Thoracic aorta (tissue), 2 donors: Measurements from ENCODE around the gene CRYZL1. TPM values are rescaled to one million over a fixed set of nuclear protein-coding genes. Genes with fewer than 3 reads are reported as not detected.

Experiments used
- ATAC-seq: fragments of 150-250 bp; one replicate; pipeline ENCODE4 v1.8.0; 2017; ENCODE audit warnings: low read depth; ENCODE audit not compliant: insufficient number of reproducible peaks, low FRiP score
- DNase-seq: peaks from one replicate; pipeline ENCODE4 v3.0.0-alpha.2; 2020; ENCODE audit warnings: low spot score
- H3K27ac ChIP-seq, 2 donors: fragments of 200-600 bp; sonication (generic); 1 replicate in 1 of 2; 2 replicates in 1 of 2; pipeline ENCODE4 v1.5.1; 2016; ENCODE audit warnings: mild to moderate bottlenecking in 2 of 2, moderate library complexity in 2 of 2
- H3K27me3 ChIP-seq: fragments of 200-600 bp; sonication (generic); replicated peaks from 2 replicates; pipeline ENCODE4 v1.6.0; 2016; ENCODE audit warnings: mild to moderate bottlenecking; ENCODE audit not compliant: insufficient read depth
- H3K36me3 ChIP-seq: fragments of 200-600 bp; sonication (generic); one replicate; pipeline ENCODE4 v1.5.1; 2016
- H3K4me1 ChIP-seq, 2 donors: fragments of 200-600 bp; sonication (generic); 1 replicate in 1 of 2; 2 replicates in 1 of 2; pipeline versions ENCODE4 v1.5.1 to v1.6.0; 2016; ENCODE audit warnings: low read depth in 2 of 2, mild to moderate bottlenecking in 1 of 2; ENCODE audit not compliant: control insufficient read depth in 1 of 2
- H3K4me3 ChIP-seq: fragments of 200-600 bp; sonication (generic); 2 replicates; pipeline ENCODE4 v1.5.1; 2016; ENCODE audit warnings: mild to moderate bottlenecking
- H3K9me3 ChIP-seq: fragments of 200-600 bp; sonication (generic); 2 replicates; pipeline ENCODE4 v1.5.1; 2016
- total RNA-seq, 2 donors: library from RNA; depleted of rRNA; stranded (reverse); fragments of >200 nt; gene quantifications; one replicate each; pipeline versions ENCODE4 v1.1.0 to v1.2.3, GENCODE V29; 2016
- TF ChIP-seq, protein P1 (sequence below): fragments of 200-600 bp; sonication (generic); IDR thresholded peaks from one replicate; pipeline ENCODE4 v1.5.1; 2019; ENCODE audit warnings: antibody characterized with exemption

Gene CRYZL1
- total RNA-seq, 2 donors from 2014 or later = 26.8 to 61.4 TPM

DNA sequence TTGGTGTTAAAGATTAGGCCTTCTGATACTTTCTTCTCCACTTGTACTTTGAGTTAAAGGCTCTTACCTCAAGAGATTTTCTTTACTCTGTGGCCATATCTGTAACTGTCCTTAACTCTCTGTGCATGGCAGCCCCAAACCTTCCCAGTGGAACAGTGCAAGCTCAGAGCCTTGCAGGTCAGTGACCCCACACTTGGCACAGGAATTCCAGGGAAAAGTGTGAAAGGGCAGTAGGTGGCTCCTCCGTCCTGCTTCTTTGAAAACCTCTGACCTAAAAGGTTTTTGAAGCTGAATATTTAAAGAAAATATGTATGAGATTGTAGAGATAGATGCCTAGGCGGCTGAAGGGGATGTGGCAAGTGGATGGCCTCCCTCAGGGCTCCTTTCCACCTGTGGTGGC is 27.1 kb upstream of the CRYZL1 start:
- Histone ChIP-seq H3K36me3 (no peaks in the 10 kb centered on the region), H3K27ac (no peak overlapping the region), H3K27me3 (no peaks in the 10 kb centered on the region), H3K4me1 (peaks cover 4 to 21% of the 10 kb centered on the region in 2 donors), H3K4me3 (no peak overlapping the region), H3K9me3 (no peaks in the 10 kb centered on the region)
- ATAC-seq (no peak), DNase-seq (no peak)
- TF ChIP-seq, protein P1, sequence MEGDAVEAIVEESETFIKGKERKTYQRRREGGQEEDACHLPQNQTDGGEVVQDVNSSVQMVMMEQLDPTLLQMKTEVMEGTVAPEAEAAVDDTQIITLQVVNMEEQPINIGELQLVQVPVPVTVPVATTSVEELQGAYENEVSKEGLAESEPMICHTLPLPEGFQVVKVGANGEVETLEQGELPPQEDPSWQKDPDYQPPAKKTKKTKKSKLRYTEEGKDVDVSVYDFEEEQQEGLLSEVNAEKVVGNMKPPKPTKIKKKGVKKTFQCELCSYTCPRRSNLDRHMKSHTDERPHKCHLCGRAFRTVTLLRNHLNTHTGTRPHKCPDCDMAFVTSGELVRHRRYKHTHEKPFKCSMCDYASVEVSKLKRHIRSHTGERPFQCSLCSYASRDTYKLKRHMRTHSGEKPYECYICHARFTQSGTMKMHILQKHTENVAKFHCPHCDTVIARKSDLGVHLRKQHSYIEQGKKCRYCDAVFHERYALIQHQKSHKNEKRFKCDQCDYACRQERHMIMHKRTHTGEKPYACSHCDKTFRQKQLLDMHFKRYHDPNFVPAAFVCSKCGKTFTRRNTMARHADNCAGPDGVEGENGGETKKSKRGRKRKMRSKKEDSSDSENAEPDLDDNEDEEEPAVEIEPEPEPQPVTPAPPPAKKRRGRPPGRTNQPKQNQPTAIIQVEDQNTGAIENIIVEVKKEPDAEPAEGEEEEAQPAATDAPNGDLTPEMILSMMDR = no peak

DNA sequence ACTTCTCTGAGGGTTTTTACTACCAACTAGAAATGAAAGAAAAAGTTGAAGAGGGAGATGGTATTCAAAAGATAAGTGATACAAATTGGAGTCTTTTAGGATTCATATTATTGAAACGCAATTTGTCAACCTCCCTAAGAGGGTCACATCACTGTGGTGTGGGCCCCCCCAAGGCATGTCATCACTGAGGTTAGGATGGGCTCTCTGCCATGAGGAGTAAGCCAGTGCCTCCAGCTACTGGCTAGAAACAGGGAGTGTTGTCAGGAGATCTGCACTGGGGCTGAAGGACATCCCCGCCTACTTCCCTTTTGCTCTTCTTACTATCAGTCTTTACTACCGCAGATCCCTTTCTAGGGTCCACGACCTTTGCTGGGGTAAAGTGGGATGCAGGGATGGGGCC is 26.6 kb upstream of the CRYZL1 start:
- H3K4me3 ChIP-seq = no peak overlapping the region
- ATAC-seq (no peak), DNase-seq (no peak)
- H3K36me3 ChIP-seq = no peaks in the 10 kb centered on the region
- H3K27me3 ChIP-seq = no peaks in the 10 kb centered on the region
- TF ChIP-seq, protein P1 = no peak
- no peaks in the 10 kb centered on the region for H3K9me3 ChIP-seq
- H3K27ac ChIP-seq = no peak overlapping the region
- peaks cover 4 to 21% of the 10 kb centered on the region in 2 donors for H3K4me1 ChIP-seq

DNA sequence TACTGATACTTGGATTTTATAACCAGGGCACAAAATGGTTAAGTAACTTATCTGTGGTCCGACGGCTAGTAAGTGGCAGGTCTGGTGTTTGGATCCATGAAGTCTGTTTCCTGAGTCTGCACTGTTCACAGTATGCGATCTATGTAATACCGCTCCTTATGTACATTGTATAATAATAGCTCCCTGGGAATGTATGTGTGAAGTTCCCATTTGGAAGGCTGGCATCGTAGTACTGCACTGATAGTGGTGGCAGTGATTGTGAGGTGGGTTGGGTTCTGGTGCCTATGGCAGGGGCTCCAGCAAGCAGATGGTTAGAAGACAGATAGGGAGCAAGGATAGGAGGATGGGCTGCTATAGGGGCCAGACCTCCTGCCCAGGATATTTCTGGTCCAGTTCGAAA is 26.1 kb upstream of the CRYZL1 start:
- no peaks in the 10 kb centered on the region for H3K36me3 ChIP-seq
- H3K4me1 ChIP-seq = peaks cover 4 to 21% of the 10 kb centered on the region in 2 donors
- H3K4me3 ChIP-seq = no peak overlapping the region
- TF ChIP-seq, protein P1 = no peak
- ATAC-seq (no peak), DNase-seq (no peak)
- no peaks in the 10 kb centered on the region for H3K9me3 ChIP-seq
- H3K27me3 ChIP-seq = no peaks in the 10 kb centered on the region
- H3K27ac ChIP-seq = no peak overlapping the region

DNA sequence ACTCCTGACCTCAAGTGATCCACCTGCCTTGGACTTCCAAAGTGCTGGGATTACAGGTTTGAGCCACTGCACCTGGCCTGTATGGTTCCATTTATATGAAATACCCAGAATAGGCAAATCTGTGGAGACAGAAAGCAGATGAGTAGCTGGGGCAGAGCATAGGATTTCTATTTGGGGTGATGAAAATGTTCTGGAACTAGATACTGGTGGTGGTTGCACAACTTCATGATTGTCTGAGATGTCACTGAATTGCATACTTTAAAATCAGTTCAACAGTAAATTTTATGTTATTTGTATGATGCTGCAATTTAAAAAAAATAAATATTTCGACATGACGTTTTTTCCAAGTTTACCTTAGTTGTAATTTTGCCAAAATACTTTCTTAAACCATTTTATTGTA is 24.6 kb upstream of the CRYZL1 start:
- ATAC-seq (no peak), DNase-seq (no peak)
- TF ChIP-seq, protein P1 = no peak

DNA sequence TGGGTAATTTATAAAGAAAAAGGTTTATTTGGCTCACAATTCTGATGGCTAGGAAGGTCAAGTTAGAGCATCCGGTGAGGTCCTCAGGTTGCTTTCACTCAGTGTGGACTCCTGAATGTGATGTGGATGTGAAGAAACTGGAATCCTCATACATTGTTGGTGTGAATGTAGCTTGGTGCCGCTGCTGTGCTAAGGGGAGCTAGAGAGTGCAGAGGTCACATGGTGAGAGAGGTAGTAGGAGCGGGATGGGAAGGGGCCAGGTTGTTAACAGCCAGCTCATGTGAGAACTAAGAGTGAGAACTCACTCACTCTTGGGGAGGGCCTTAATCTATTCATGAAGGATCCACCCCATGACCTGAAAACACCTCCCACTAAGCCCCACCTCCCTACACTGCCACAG is 22.6 kb upstream of the CRYZL1 start:
- peaks cover 13 to 34% of the 10 kb centered on the region in 2 donors for H3K4me1 ChIP-seq
- ATAC-seq = no peak
- H3K4me3 ChIP-seq = no peak overlapping the region

More for the DNA sequence above, 24.6 kb upstream of the CRYZL1 start:
- no peaks in the 10 kb centered on the region for H3K9me3 ChIP-seq
- no peak overlapping the region for H3K27ac ChIP-seq
- peaks cover 4 to 21% of the 10 kb centered on the region in 2 donors for H3K4me1 ChIP-seq
- H3K4me3 ChIP-seq = no peak overlapping the region
- no peaks in the 10 kb centered on the region for H3K36me3 ChIP-seq
- H3K27me3 ChIP-seq = no peaks in the 10 kb centered on the region

More for the DNA sequence above, 22.6 kb upstream of the CRYZL1 start:
- Histone ChIP-seq H3K36me3 (no peaks in the 10 kb centered on the region), H3K27ac (no peak overlapping the region), H3K27me3 (no peaks in the 10 kb centered on the region), H3K9me3 (no peaks in the 10 kb centered on the region)
- TF ChIP-seq, protein P1 = no peak
- no peak for DNase-seq
